Psoas muscle (tissue), 8 donors: Measurements from ENCODE around the gene CSAD. TPM values are rescaled to one million over a fixed set of nuclear protein-coding genes. Genes with fewer than 3 reads are reported as not detected.

Experiments
- ATAC-seq, 4 donors: fragments of 200-7000 bp; cut with Tn5 transposase; one replicate each; pipeline ENCODE4 v1.9.1; 2020; ENCODE audit warnings: moderate library complexity in 3 of 4, mild to moderate bottlenecking in 2 of 4
- DNase-seq, 2 donors: peaks; one replicate each; pipeline ENCODE4 v3.0.0-alpha.2; 2020
- H3K27ac ChIP-seq: fragments of 200-600 bp; one replicate; pipeline ENCODE4 v1.8.0; 2022
- H3K27me3 ChIP-seq, 3 donors: fragments of 200-600 bp in 1 of 3; one replicate each; pipeline versions ENCODE4 v1.6.1 to v1.8.0; 2013 to 2022; ENCODE audit warnings: low read length in 2 of 3, mild to moderate bottlenecking in 2 of 3, moderate library complexity in 1 of 3; ENCODE audit not compliant: insufficient read depth in 3 of 3
- H3K36me3 ChIP-seq, 2 donors: fragments of 200-600 bp in 1 of 2; one replicate each; pipeline versions ENCODE4 v1.6.1 to v1.8.0; 2013 to 2022; ENCODE audit warnings: low read depth in 1 of 2, mild to moderate bottlenecking in 1 of 2, moderate library complexity in 1 of 2; ENCODE audit not compliant: insufficient read depth in 1 of 2
- H3K4me1 ChIP-seq: fragments of 200-600 bp; one replicate; pipeline ENCODE4 v1.8.0; 2022
- H3K4me3 ChIP-seq: fragments of 200-600 bp; one replicate; pipeline ENCODE4 v1.8.0; 2022; ENCODE audit warnings: mild to moderate bottlenecking
- H3K9me3 ChIP-seq: fragments of 200-600 bp; one replicate; pipeline ENCODE4 v1.8.0; 2022
- CTCF ChIP-seq: fragments of 200-600 bp; IDR thresholded peaks from one replicate; pipeline ENCODE4 v1.8.0; 2022; ENCODE audit warnings: antibody characterized with exemption
- WGBS, 3 donors: extraction: QIAGEN DNeasy Blood & Tissue Kit; methylation state at CpG; one replicate each; pipeline versions ENCODE4 v1.1.6 to v1.1.7; 2013; 5-methylcytosine and 5-hydroxymethylcytosine counted together
- intact Hi-C, 2 donors: fragments of 100-400 bp; cut with DNase I; formaldehyde crosslinking; loops; one replicate each; pipeline versions ENCODE4 v1.11.0 to v1.14.2; 2022
- polyA plus RNA-seq, 3 donors: library from polyadenylated mRNA; stranded (reverse); fragments of 200-250 nt; gene quantifications; one replicate each; pipeline ENCODE4 v1.2.3, GENCODE V29; 2013
- total RNA-seq, 4 donors: library from RNA; stranded (reverse); fragmentation: NEBNext Ultra II Directional in 2 of 4; extraction: Animal tissue kit (Norgen Biotek cat#: 25700) in 2 of 4; gene quantifications; one replicate each; pipeline versions ENCODE4 v1.2.1 to v1.2.4, GENCODE V29; 2021 to 2023
- donor health status: healthy with polysubstance abuse.
- donor health status: DM: no; HTN: no; CAD: no; lungs with moderate emphysema.
- donor health status: Bipolar disorder and iron deficiency.
- donor health status: healthy.
- donor health status: DM: yes; HTN: yes; CAD: no.
- donor health status: DM: no; HTN: no; CAD: no.
- donor health status: DM: no; HTN: no; CAD: no.
- donor health status: DM: yes; HTN: yes; CAD: no.

CSAD gene
- total and polyA plus RNA-seq, 7 donors, result 3.9 to 7.8 (median 6.3) TPM

GRCh38 chr12:53128780-53129569 lies 51.8 kb downstream of the CSAD start:
- no peaks in the 10 kb centered on the region for H3K27me3 ChIP-seq
- no peaks in the 10 kb centered on the region for H3K9me3 ChIP-seq
- H3K36me3 ChIP-seq, result no peaks in the 10 kb centered on the region
- no peak overlapping the region for H3K4me3 ChIP-seq
- no peaks in the 10 kb centered on the region for H3K4me1 ChIP-seq
- DNase-seq (no peak), ATAC-seq (no peak)
- intact Hi-C loops, result no loop called here
- 83 to 85% (median 84%) methylated on average over 10 of the region's 10 CpGs for WGBS, 3 donors
- no peak overlapping the region for H3K27ac ChIP-seq
- TF ChIP-seq CTCF, result no peak

- WGBS, 3 donors, result 75 to 91% (median 78%) methylated on average over 1 of the region's 1 CpG
- H3K9me3 ChIP-seq, result no peaks in the 10 kb centered on the region
- no peak overlapping the region for H3K27ac ChIP-seq
- no peak for DNase-seq
- no peak overlapping the region for H3K4me3 ChIP-seq
- no peaks in the 10 kb centered on the region for H3K4me1 ChIP-seq
- ATAC-seq, result no peak
- H3K27me3 ChIP-seq, result no peaks in the 10 kb centered on the region
- no peak for TF ChIP-seq CTCF
- intact Hi-C loops, result no loop called here
- no peaks in the 10 kb centered on the region for H3K36me3 ChIP-seq
Observed at GRCh38 chr12:53127169-53127568, 53.6 kb downstream of the CSAD start.

- Histone ChIP-seq H3K36me3 (no peaks in the 10 kb centered on the region), H3K4me1 (no peaks in the 10 kb centered on the region), H3K27me3 (no peaks in the 10 kb centered on the region), H3K4me3 (no peak overlapping the region), H3K27ac (no peak overlapping the region), H3K9me3 (no peaks in the 10 kb centered on the region)
- no peak for TF ChIP-seq CTCF
- no peak for ATAC-seq
- no peak for DNase-seq
- intact Hi-C loops, result no loop called here
Observed at GRCh38 chr12:53124352-53124723, 56.4 kb downstream of the CSAD start.

- Histone ChIP-seq H3K27ac (no peak overlapping the region), H3K9me3 (no peaks in the 10 kb centered on the region), H3K36me3 (no peaks in the 10 kb centered on the region), H3K4me1 (no peaks in the 10 kb centered on the region), H3K4me3 (no peak overlapping the region), H3K27me3 (no peaks in the 10 kb centered on the region)
- ATAC-seq, result no peak
- 91 to 92% (median 92%) methylated on average over 16 of the region's 16 CpGs for whole genome bisulfite sequencing, 3 donors
- no peak for TF ChIP-seq CTCF
- DNase-seq, result no peak
- intact Hi-C loops, result no loop called here
Observed at GRCh38 chr12:53123578-53124351, 57.0 kb downstream of the CSAD start.
